ENCODE data around the gene B3GALT6.
"Not testable (repeated sequence)": the region's sequence is repeated elsewhere in the genome, so short reads cannot be mapped to it uniquely, and the experiment has no call there.

The B3GALT6 gene

GRCh38 chr1:1246577-1247340 is 14.7 kb downstream of the B3GALT6 start, which contains the start of gene C1QTNF12:
C1QTNF12 (minus strand) TSS chr1:1246722; CDS start chr1:1246690, 32 bp downstream.
- no peak for FAIRE-seq

DNA sequence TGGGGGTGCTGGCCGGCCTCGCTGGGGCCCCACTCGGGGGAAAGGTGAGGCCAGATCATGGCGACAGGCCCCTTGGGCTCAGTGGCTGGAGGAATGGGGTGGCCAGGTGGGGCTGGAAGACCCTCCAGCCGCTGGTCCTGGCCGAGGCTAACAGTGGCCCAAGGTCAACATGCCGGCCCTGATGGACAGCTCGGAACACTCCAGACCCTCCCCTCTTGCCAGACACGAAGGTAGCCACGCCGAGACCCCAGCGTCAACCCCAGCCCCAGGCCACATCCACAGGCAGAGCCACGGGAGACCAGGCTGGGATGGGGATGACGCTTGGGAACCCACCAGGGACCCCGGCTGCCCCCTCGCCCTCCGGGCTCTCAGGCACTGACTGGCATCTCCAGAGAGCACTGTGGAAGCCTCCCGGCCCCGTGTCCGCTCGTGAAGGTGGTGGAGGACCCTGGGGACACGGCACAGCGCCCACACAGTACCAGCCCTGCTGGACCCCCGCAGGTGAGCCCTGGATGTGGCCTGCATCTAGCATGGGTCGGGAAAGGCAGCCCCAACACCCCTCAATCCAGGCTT is 15.4 kb downstream of the B3GALT6 start:
- no peak for FAIRE-seq

DNA sequence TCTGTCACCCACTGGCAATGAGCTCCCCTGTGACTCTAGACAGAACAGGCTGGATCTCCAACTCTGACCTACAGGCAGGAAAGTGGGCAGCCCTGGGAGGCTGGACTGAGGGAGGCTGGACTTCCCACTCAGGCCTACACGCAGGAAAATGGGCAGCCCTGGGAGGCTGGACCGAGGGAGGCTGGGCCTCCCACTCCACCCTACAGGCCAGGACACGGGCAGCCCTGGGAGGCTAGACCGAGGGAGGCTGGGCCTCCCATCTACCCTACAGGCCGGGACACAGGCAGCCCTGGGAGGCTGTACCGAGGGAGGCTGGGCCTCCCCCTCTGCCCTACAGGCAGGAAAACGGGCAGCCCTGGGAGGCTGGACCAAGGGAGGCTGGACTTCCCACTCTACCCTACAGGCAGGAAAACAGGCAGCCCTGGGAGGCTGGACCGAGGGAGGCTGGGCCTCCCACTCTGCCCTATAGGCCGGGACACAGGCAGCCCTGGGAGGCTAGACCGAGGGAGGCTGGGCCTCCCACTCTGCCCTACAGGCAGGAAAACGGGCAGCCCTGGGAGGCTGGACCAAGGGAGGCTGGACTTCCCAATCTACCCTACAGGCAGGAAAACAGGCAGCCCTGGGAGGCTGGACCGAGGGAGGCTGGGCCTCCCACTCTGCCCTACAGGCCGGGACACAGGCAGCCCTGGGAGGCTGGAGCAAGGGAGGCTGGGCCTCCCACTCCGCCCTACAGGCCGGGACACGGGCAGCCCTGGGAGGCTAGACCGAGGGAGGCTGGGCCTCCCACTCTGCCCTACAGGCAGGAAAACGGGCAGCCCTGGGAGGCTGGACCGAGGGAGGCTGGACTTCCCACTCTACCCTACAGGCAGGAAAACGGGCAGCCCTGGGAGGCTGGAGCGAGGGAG is 16.2 kb downstream of the B3GALT6 start:
- not testable (repeated sequence) for FAIRE-seq

GRCh38 chr1:1250786-1251284 is 18.8 kb downstream of the B3GALT6 start:
- FAIRE-seq, result no peak

GRCh38 chr1:1253314-1253713 is 21.3 kb downstream of the B3GALT6 start:
- no peak for FAIRE-seq

- FAIRE-seq, result no peak
Observed at GRCh38 chr1:1253972-1254666, 22.1 kb downstream of the B3GALT6 start.

DNA sequence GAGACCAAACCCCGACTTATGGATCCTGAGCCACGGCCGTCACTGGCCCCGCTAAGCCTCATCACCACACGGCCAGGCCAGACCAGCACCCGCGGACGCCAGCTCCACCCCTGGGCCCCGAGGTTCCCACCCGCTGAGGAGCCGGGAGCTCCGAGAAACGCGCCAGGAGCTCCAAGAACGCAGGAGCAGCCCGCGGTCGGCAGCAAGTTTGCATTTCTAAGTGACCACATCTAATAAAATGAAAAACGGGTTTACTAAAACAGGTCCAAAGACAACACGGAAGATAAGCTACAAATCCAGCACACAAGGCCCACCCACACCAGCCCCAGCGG is 22.6 kb downstream of the B3GALT6 start:
- FAIRE-seq, result no peak

DNA sequence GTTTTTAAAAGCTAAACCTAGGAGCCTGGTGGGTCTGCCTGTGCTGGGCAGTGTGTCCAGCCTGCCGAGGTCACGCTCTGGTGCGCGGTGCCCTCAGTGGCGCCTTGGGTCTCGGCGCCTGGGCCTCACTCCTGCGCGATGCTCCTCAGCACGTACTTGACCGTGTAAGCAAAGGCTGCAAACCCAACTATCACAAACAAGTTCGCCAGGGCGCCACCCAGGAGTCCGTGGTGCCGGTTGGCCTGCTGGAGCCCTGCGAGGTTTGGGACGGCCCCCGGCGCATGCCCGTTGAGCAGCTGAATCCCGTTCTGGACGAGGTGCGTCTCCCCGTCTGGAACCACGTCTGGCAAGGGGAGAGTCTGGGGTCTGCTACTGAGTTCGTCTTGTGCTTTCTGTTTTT is 23.0 kb downstream of the B3GALT6 start:
- FAIRE-seq, result no peak

DNA sequence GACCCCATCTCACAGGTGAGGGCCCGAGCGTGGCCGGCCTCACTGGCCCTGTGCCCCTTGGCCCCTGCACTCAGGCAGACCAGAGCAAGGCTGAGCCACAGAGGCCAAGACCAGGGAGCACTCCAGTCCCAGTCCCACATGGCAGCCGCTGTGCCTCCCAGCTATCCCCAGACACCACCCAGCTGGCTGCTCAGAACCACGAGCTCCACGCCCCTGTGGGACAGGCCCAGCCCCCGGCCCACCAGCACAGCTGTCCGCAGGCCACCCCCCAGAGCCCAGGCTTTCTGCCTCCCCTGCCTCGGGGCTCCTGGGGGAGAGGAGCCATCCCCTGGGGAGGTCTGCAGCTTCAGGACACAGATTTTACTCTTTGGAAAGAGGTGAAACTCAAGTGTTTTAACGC is 23.6 kb downstream of the B3GALT6 start:
- no peak for FAIRE-seq

DNA sequence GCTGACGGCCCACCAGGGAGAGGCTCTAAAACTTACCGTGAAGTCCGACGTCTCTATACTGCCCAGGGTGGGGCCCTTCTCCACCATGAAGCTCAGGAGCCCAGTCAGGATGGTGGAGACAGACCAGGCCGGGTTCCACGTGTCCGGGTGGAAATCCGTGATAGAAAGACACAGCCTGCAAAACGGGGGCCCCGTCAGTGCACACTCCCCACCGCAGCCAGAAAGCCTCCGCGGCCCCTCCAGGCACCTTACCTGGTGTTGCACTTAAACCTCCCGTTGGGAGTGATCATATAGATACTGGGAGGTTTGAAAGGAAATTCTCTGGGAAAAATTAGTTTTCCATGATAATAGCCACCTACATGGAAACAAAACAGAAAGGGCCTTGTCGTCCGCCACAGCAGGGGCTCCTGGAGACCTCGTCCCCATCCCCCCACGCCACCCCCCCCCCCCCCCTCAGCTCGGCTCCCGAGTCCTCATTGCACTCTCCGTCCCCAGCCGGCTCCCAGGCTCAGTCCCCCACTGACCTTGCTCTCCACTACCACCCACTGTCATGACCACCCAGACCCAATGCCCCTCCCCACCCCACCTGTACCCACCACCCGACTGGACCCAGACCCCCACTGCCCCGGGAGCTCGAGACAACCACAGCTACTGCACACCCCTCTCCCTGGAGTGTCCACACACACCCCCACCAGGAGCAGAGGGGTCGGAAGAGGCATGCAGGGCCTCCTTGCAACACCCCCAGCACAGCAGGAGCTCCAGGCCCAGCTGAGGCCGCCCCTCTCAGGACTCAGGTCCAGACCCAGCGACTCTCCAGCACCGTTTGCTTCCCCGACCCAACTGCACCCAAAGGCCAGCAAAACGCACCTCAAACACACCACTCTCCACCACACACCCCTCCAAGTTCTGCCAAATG is 25.2 kb downstream of the B3GALT6 start:
- FAIRE-seq, result no peak

DNA sequence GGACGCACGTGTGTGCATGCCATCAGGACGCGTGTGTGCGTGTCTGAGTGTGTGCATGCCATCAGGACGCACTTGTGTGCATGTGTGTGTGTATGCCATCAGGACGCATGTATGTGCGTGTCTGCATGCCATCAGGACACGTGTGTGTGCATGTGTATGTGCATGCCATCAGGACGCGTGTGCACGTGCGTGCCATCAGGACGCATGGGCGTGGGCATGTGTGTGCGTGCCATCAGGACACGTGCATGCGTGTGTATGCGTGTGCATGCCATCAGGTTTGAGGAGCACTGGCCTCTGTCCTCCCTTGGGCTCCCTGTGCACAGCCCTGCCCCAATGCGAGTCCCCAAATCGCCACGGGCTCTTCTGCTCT is 27.1 kb downstream of the B3GALT6 start:
- FAIRE-seq, result no peak

GRCh38 chr1:1259540-1259939 is 27.5 kb downstream of the B3GALT6 start:
- FAIRE-seq, result no peak

GRCh38 chr1:1259951-1260600 is 28.0 kb downstream of the B3GALT6 start:
- no peak for FAIRE-seq

- no peak for FAIRE-seq
Observed at GRCh38 chr1:1260843-1261560, 29.0 kb downstream of the B3GALT6 start.

DNA sequence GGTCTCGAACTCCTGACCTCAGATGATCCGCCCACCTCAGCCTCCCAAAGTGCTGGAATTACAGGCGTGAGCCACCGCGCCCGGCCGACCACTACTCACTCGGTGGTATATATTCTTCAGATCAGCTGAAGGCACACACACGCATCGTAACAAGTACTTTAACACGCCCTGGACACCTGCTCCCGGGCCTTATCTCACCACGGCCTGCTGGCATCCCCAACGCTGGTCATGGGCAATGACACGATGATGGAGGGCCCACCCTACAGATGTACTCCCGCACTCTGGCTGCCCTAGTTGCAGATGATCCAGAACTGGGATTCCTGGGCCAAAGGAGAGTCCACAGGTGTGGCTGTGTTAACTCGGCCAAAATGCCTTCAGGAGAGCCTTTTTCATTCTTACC is 30.0 kb downstream of the B3GALT6 start:
- FAIRE-seq, result no peak

- no peak for FAIRE-seq
Observed at GRCh38 chr1:1262758-1263157, 30.7 kb downstream of the B3GALT6 start.

DNA sequence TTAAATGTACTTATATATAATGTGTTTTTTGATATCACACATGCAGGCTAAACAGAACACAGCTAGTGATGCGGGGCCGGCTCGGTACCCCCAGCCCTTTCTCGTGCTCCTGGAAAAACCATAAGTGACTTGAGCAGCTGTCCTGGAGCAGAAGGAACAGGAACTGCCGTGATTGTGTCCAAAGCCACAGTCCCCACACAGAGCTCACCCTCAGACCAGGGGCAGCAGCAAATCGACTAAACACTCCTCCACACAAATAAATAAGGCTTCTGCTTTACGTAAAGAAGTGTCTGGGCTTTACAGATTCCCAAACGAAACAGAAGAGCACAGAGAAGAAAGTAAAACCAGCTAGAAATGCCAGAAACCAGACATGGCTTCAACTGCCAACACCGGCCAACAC is 32.0 kb downstream of the B3GALT6 start:
- no peak for FAIRE-seq

- FAIRE-seq, result no peak
Observed at GRCh38 chr1:1264868-1265272, 32.8 kb downstream of the B3GALT6 start.

- no peak for FAIRE-seq
Observed at GRCh38 chr1:1267488-1268283, 35.6 kb downstream of the B3GALT6 start.

GRCh38 chr1:1268284-1268682 is 36.2 kb downstream of the B3GALT6 start:
- FAIRE-seq, result no peak
